BLaER1 (cell line): ENCODE results near the gene MYH10.
"Not testable (repeated sequence)": the region's sequence is repeated elsewhere in the genome, so short reads cannot be mapped to it uniquely, and the experiment has no call there.

Source experiments
- H3K27ac ChIP-seq: shearing (Covaris generic); formaldehyde crosslinking; 2 replicates; pipeline ENCODE4 v1.8.1; 2022
- H3K27me3 ChIP-seq: shearing (Covaris generic); formaldehyde crosslinking; 2 replicates; pipeline ENCODE4 v1.8.1; 2022
- H3K36me3 ChIP-seq: shearing (Covaris generic); formaldehyde crosslinking; 2 replicates; pipeline ENCODE4 v1.8.1; 2022
- H3K4me1 ChIP-seq: shearing (Covaris generic); formaldehyde crosslinking; 2 replicates; pipeline ENCODE4 v1.8.1; 2022
- H3K4me2 ChIP-seq: shearing (Covaris generic); formaldehyde crosslinking; 2 replicates; pipeline ENCODE4 v1.8.1; 2022
- H3K4me3 ChIP-seq: shearing (Covaris generic); formaldehyde crosslinking; 2 replicates; pipeline ENCODE4 v1.8.1; 2022
- H3K9ac ChIP-seq: shearing (Covaris generic); formaldehyde crosslinking; 2 replicates; pipeline ENCODE4 v1.8.1; 2022
- H3K9me3 ChIP-seq: shearing (Covaris generic); formaldehyde crosslinking; 2 replicates; pipeline ENCODE4 v1.8.1; 2022
- H4K20me1 ChIP-seq: shearing (Covaris generic); formaldehyde crosslinking; 2 replicates; pipeline ENCODE4 v1.8.1; 2022
- Cebpa-rat ChIP-seq: shearing (Covaris generic); IDR thresholded peaks from 2 replicates; pipeline ENCODE4 v1.8.1; 2022

Gene MYH10

DNA sequence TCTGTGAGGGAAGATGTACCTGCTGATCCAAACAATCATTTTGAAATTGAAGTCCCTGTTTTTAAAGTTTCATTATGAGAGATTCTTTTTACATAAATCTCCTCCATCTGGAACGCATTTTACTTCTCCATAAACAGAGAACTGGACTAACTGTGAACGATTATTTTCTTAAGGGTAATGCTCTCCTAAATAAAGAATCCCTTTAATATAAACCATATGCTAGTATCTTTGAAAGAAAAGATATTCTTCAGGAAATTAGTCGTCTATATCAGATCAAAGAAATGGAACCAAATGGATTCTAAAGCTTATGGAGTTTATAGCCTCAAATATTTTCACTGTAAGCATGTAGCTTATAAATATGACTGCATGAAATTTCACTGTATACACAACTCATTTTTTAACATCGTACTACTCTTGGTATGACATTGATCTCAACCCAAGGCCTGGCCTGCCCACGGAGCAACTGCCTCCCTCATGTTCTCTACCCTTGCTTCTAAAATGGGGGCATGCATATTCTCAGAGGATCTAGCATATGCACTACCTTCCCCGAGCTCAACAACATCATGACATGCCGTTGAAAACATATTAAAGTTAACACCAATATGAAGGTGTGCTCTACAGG is 66.4 kb downstream of the MYH10 start:
- no peak for TF ChIP-seq Cebpa-rat
- Histone ChIP-seq H3K9ac (no peak overlapping the region), H3K4me1 (no peaks in the 10 kb centered on the region), H4K20me1 (no peaks in the 10 kb centered on the region), H3K27ac (no peak overlapping the region), H3K27me3 (no peaks in the 10 kb centered on the region), H3K4me3 (no peak overlapping the region), H3K36me3 (peaks cover 68% of the 10 kb centered on the region), H3K4me2 (no peak overlapping the region), H3K9me3 (no peaks in the 10 kb centered on the region)

DNA sequence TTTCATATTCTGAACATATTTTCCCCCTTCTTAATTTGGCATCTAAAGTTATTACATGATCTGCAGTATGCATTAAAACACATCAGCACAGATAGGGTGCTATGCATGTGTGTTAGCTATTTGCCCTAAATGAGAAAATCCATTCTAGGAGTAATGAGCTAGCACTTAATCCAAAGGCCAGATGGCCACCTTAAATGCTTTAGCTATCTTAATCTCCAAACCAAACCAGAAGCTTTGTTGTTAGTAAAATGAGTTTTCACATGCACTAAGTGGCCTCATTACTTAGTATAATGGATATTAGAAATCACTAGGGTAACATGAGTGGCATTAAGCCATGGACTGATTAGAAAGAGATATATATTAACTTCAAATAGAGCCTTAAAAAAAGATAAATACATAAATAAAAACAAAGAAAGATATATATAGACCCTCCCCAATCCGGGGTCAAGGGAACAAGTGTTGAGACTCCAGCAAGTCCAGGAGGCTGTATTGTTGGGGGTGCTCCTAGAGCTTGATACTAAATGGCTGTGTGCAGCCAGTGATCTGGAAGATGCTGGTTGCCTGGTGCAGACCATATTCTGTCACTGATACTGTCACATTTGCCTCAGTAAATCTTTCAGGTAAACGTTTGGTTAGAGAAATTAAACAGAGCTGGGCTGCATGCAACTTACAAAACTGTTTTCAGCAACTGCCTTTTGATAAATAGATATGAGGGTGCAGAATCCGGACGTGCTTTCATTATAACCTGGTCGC is 67.3 kb downstream of the MYH10 start:
- Histone ChIP-seq H3K4me2 (no peak overlapping the region), H4K20me1 (no peaks in the 10 kb centered on the region), H3K4me1 (no peaks in the 10 kb centered on the region), H3K27me3 (no peaks in the 10 kb centered on the region), H3K9ac (no peak overlapping the region), H3K27ac (no peak overlapping the region), H3K36me3 (peaks cover 59% of the 10 kb centered on the region), H3K4me3 (no peak overlapping the region), H3K9me3 (no peaks in the 10 kb centered on the region)
- no peak for TF ChIP-seq Cebpa-rat

DNA sequence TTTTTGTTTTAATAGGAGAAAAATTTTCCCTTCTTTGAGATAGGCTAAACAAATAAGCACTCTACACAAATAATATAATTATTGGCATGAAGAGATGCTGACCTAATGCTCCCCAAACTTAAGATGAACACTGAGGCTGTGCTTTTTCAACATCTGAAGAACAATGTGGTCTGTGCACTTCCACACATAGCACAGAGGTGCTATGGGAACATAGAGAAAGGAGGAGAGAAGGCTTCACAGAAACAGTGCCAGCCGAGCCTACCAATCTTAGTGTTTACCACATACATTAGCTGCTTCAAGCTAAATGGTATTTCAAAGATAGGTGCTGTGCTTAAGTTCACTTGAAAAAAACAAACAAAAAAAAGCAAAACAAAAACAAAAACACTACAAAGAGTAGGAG is 72.4 kb downstream of the MYH10 start:
- no peak overlapping the region for H3K27ac ChIP-seq
- 0 out of 2 replicates have a peak, but pooled peaks cover 8% of the 10 kb centered on the region for H4K20me1 ChIP-seq
- no peaks in the 10 kb centered on the region for H3K9me3 ChIP-seq
- H3K36me3 ChIP-seq: peaks cover 41% of the 10 kb centered on the region
- no peak overlapping the region for H3K4me3 ChIP-seq
- H3K4me2 ChIP-seq: no peak overlapping the region
- no peak for TF ChIP-seq Cebpa-rat
- H3K27me3 ChIP-seq: no peaks in the 10 kb centered on the region
- no peak overlapping the region for H3K9ac ChIP-seq
- no peaks in the 10 kb centered on the region for H3K4me1 ChIP-seq

DNA sequence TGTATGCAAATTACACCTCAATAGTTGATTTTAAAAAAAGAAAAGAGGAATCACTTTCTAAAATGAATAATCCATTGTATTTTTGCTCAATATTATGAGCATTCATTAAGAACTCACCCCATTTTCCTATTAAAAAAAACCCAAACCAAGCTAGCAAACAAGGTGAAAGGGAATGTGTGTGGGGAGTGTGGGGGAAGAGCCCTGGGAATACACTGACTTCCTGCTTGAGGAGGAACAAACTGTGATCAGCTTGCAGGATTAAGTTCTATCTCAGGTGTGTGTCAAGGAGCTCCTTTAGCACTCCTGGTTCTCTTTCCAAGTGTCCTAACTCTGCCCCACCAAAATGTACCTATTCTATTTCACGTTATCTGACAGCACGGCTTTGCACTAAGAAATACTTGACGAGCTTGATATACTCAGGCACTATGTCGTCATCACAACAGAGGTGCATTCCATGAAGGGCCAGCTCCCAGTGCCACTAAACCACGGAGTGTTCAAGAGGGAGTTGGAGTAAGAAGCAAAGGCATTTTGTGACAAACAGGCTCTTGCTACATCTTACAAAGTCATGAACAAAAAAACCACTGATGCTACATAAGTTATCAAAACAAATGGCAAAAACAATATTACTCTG is 73.2 kb downstream of the MYH10 start:
- H3K27ac ChIP-seq: no peak overlapping the region
- H3K4me3 ChIP-seq: no peak overlapping the region
- H3K9ac ChIP-seq: no peak overlapping the region
- no peak overlapping the region for H3K4me2 ChIP-seq
- no peak for TF ChIP-seq Cebpa-rat
- peaks cover 46% of the 10 kb centered on the region for H3K36me3 ChIP-seq
- H3K27me3 ChIP-seq: no peaks in the 10 kb centered on the region
- H3K4me1 ChIP-seq: no peaks in the 10 kb centered on the region
- 0 out of 2 replicates have a peak, but pooled peaks cover 8% of the 10 kb centered on the region for H4K20me1 ChIP-seq
- no peaks in the 10 kb centered on the region for H3K9me3 ChIP-seq

DNA sequence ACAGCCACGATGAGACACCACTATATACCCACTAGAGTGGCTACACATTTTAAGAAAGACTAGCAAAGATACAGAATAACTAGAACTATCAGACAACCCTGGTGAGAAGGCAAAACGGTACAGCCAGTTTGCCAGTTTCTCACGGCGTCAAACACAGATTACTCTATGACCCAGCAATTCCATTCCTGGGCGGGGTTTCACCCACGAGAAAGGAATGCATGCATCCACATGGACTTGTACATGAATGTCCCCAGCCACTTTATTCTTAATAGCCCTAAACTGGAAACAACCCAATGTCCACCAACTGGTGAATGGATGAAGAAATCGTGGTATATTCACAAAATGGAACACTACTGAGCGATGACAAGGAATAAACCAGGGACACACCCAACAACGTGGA is 74.5 kb downstream of the MYH10 start:
- TF ChIP-seq Cebpa-rat: no peak
- H3K27ac ChIP-seq: no peak overlapping the region
- H3K4me2 ChIP-seq: no peak overlapping the region

DNA sequence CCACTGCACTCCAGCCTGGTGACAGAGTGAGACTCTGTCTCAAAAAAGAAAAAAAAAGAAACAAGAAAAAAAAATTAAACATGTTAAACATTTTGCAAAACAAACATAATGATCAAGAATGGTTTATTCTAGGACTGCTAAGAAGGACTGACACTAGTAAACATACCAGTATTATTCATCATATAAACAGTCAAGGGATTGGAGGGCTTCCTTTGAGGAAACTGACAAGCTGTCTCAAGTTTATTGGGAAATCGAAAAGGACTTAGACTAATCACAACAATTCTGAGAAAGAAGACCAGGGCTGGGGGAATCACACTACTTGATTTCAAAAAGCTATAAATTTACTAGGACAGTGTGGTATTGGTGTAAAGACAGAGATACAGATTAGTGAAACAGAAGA is 75.5 kb downstream of the MYH10 start:
- Histone ChIP-seq H3K9ac (no peak overlapping the region), H3K27ac (no peak overlapping the region), H3K36me3 (peaks cover 37% of the 10 kb centered on the region), H3K27me3 (no peaks in the 10 kb centered on the region), H4K20me1 (0 out of 2 replicates have a peak, but pooled peaks cover 8% of the 10 kb centered on the region), H3K4me2 (no peak overlapping the region), H3K4me3 (no peak overlapping the region), H3K9me3 (no peaks in the 10 kb centered on the region), H3K4me1 (no peaks in the 10 kb centered on the region)
- no peak for TF ChIP-seq Cebpa-rat

More for the DNA sequence above, 74.5 kb downstream of the MYH10 start:
- no peaks in the 10 kb centered on the region for H3K9me3 ChIP-seq
- H3K4me1 ChIP-seq: no peaks in the 10 kb centered on the region
- H3K4me3 ChIP-seq: no peak overlapping the region
- H3K36me3 ChIP-seq: peaks cover 46% of the 10 kb centered on the region
- no peaks in the 10 kb centered on the region for H3K27me3 ChIP-seq
- H3K9ac ChIP-seq: no peak overlapping the region
- H4K20me1 ChIP-seq: 0 out of 2 replicates have a peak, but pooled peaks cover 8% of the 10 kb centered on the region

DNA sequence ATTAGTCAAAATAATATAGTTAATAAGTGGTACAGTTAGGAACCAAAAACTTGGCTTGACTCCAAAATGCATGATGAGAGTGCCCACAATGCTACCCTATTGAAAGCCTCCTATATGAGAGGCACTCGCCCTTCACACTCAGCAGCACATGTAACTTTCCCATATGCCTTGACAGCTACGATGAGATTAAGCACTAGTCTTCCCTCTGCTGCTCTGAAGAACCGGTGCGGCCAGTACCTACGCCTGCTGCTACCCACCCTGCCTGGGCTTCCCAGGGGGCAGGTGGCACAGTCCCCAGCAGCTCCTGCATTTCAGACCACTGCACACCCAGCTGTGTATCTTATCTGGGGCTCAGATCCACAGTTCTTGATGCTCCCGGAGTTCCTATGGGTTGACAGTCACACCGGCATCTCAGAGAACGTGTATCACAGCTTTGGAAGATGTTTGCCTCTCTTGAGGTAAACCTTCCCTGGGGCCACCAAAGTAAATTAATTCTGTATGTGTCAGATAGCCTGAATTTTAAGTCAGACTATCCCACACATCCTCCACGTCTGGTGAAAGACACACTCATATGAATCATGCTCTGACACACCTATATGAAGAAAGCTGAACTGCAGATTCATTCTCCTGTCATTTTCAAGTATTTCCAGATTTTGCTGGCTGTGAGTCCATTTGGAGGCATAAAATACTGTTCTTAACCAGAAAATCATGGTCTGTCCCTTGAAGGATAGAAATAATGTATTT is 77.8 kb downstream of the MYH10 start:
- H3K27me3 ChIP-seq: no peaks in the 10 kb centered on the region
- H3K27ac ChIP-seq: no peak overlapping the region
- no peak for TF ChIP-seq Cebpa-rat
- H4K20me1 ChIP-seq: 0 out of 2 replicates have a peak, but pooled peaks cover 8% of the 10 kb centered on the region
- no peak overlapping the region for H3K4me3 ChIP-seq
- H3K36me3 ChIP-seq: peaks cover 56% of the 10 kb centered on the region
- H3K9me3 ChIP-seq: no peaks in the 10 kb centered on the region
- H3K4me1 ChIP-seq: no peaks in the 10 kb centered on the region
- H3K9ac ChIP-seq: no peak overlapping the region
- no peak overlapping the region for H3K4me2 ChIP-seq

DNA sequence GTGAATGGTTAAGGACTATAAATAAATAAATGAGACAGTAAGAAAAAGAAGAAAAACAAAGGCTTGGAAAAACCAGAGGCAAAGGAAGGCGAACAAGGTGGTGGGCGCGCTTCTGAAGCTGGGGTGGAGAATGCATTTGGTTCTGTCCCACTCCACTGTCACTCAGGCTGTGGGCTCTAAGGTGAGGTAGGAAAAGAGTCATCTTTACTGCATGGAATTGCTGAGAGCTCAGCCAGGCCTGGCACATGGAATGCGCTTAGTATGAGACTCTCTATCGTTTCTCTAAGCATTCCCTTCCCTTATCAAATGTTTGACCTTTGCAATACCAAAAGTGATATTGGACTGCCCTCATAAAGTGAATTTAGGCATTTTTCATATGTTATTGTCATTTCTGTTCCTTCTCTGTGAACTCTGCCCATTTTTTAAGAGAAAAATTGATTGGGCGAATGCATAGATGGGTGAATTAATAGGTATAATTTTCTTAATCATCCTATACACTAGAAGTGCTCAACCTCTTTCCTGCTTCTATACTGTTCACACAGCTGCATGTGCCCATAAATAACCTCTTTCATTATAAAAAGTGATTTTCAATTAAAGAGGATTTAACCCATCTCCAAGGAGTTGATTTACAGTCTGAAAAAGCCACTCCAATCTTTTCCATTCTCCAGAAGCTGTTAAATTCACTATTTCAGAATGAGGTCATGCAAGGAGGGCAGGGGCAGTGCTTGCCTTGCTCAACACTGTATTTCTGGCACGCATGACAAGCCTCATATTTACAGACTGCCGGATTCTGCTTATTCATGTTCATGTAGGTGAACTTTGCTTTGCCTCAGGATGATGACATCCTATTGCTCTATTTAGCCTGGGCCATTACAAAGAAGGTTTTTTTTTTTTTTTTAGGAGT is 87.7 kb downstream of the MYH10 start:
- H3K4me1 ChIP-seq: no peaks in the 10 kb centered on the region
- H3K9ac ChIP-seq: no peak overlapping the region
- H3K4me3 ChIP-seq: no peak overlapping the region
- H3K36me3 ChIP-seq: peaks cover 98% of the 10 kb centered on the region
- H3K27ac ChIP-seq: no peak overlapping the region
- H3K27me3 ChIP-seq: no peaks in the 10 kb centered on the region
- H3K4me2 ChIP-seq: no peak overlapping the region
- TF ChIP-seq Cebpa-rat: no peak
- H4K20me1 ChIP-seq: no peaks in the 10 kb centered on the region
- no peaks in the 10 kb centered on the region for H3K9me3 ChIP-seq

DNA sequence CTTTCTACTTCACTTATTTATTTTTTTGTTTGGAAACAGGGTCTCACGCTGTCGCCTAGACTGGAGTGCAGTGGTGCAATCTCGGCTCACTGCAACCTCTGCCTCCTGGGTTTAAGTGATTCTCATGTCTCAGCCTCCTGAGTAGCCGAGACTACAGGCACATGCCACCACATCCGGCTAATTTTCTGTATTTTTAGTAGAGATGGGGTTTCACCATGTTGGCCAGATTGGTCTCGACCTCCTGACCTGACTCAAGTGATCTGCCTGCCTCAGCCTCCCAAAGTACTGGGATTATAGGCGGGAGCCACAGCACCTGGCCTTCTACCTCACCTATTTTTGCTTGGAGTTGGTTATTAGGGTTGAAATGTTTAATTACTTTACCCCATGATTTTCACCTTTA is 90.5 kb downstream of the MYH10 start:
- H3K27me3 ChIP-seq, H3K4me1 ChIP-seq, H3K9me3 ChIP-seq, H3K27ac ChIP-seq, H4K20me1 ChIP-seq, H3K4me2 ChIP-seq, H3K4me3 ChIP-seq, H3K9ac ChIP-seq: not testable (repeated sequence)
- H3K36me3 ChIP-seq: peaks cover 99% of the 10 kb centered on the region
